Stimulated activated effector memory CD8-positive, alpha-beta T cell treated with anti-CD3 and anti-CD28 coated beads, Interleukin-12 subunit alpha, Interleukin-12 subunit beta, amount 100 ng/mL, for 72 hours (primary cell): ENCODE measurements around the gene REXO1.
A peak's percentile ranks its signal among the peaks of the same experiment; 100 is the strongest.

Experiments used
- ATAC-seq: fragments of 150-1000 bp; cut with Tn5 transposase; 2 replicates; pipeline ENCODE4 v1.10.0; 2021
- DNase-seq, 2 donors: peaks; one replicate each; pipeline ENCODE4 v3.0.0; 2021 to 2022; ENCODE audit warnings: low spot score in 2 of 2
- H3K27ac Mint-ChIP-seq: one replicate; pipeline ENCODE4 v1.8.0; 2022; ENCODE audit warnings: mild to moderate bottlenecking, mixed read lengths
- H3K36me3 Mint-ChIP-seq: one replicate; pipeline ENCODE4 v1.8.0; 2022; ENCODE audit warnings: mild to moderate bottlenecking, mixed read lengths
- H3K4me1 Mint-ChIP-seq: one replicate; pipeline ENCODE4 v1.8.0; 2022; ENCODE audit warnings: mixed read lengths
- H3K4me3 Mint-ChIP-seq: one replicate; pipeline ENCODE4 v1.8.0; 2022; ENCODE audit warnings: mild to moderate bottlenecking, mixed read lengths
- H3K9me3 Mint-ChIP-seq: one replicate; pipeline ENCODE4 v1.8.0; 2022; ENCODE audit warnings: mixed read lengths

Gene REXO1

DNA sequence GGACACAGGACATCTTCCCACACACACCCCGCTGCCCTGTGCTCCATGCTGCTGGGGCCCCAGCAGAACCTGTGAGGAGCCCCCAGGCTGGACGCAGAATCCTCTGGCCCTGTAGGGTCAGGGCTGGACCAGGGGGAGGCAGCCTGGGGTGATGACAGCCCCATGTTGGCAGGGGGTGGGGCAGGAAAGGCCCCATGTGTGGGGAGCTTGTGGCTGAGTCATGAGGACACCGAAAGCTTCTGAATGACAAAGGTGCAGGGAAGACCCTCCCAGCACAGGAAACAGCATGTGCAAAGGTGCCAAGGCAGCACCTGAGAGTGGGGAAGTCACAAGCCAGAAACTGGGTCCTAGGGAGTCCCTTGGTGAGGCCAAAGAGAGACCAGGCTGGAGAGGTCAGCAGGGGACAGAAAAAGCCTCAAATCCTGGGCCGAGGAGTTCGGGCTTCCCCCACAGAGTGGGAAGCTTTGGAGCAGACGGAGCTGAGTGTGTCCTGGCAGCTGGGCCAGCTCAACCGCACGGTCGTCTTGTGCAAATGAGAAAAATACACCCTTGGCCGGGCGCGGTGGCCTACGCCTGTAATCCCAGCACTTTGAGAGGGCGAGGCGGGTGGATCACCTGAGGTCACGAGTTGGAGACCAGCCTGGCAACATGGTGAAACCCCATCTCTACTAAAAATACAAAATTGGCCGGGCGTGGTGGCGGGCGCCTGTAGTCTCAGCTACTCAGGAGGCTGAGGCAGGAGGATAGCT, 53.7 kb downstream of the REXO1 start:
- DNase-seq (no peak), ATAC-seq (peak; percentile 43)
- no peaks in the 10 kb centered on the region for H3K9me3 Mint-ChIP-seq
- H3K27ac Mint-ChIP-seq, result no peak overlapping the region
- H3K36me3 Mint-ChIP-seq, result no peaks in the 10 kb centered on the region
- no peak overlapping the region for H3K4me3 Mint-ChIP-seq
- peaks cover 15% of the 10 kb centered on the region for H3K4me1 Mint-ChIP-seq

DNA sequence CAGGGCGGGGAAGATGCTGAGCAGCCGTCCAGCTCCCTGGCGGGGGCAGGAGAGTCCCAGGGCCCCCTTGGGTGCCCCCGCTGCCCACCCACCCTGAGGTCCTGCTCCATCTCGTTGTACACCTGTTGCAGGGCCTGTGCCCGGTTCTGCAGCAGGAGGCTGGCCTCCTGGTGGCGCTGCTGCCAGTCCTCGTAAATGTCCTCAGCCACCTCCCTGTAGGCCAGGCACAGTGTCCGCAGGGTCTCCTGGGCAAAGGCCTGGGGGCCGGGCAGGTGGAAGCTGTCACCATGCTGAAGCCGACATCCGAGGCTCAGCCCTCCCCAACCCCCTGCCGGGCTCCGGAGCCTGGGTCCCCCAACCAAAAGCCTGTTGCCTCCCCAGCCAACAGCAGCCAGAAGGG, 56.4 kb downstream of the REXO1 start:
- Mint-ChIP-seq H3K4me3 (no peak overlapping the region), H3K27ac (no peak overlapping the region), H3K9me3 (no peaks in the 10 kb centered on the region), H3K36me3 (no peaks in the 10 kb centered on the region), H3K4me1 (peaks cover 15% of the 10 kb centered on the region)
- DNase-seq (no peak), ATAC-seq (no peak)

DNA sequence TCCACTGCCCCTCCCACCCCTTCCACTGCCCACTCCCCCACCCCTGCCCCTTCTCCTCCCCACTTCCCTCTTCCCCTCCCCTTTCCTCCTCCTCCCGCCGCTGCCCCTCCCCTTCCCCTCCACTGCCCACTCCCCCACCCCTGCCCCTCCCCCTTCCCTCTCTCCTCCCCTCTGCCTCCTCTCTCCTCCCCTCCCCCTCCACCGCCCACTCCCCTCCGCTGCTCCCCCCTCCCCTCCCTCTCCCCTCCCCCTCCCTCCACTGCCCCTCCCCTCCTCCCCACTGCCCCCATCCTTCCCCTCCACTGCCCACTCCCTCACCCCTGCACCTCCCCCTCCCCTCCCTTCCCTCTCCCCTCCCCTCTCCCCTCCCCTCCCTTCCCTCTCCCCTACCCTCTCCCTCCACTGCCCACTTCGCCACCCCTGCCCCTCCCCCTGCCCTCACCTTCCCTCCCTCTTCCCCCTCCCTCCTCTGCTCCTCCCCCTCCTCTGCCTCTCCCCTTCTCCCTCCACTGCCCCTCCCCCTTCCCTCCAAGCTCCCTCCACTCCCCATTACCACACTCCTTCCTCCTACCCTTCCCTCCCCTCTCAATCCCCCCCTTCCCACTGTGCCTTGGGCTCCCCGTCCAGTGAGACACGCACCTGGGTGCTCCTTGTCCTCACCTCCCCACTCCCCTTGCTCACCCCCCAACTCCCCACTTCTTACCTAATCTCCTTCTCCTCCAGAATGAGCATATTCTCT, 58.1 kb downstream of the REXO1 start:
- H3K27ac Mint-ChIP-seq, result no peak overlapping the region
- DNase-seq (no peak), ATAC-seq (no peak)
- H3K4me1 Mint-ChIP-seq, result peaks cover 7% of the 10 kb centered on the region
- H3K9me3 Mint-ChIP-seq, result no peaks in the 10 kb centered on the region
- no peak overlapping the region for H3K4me3 Mint-ChIP-seq
- H3K36me3 Mint-ChIP-seq, result no peaks in the 10 kb centered on the region

DNA sequence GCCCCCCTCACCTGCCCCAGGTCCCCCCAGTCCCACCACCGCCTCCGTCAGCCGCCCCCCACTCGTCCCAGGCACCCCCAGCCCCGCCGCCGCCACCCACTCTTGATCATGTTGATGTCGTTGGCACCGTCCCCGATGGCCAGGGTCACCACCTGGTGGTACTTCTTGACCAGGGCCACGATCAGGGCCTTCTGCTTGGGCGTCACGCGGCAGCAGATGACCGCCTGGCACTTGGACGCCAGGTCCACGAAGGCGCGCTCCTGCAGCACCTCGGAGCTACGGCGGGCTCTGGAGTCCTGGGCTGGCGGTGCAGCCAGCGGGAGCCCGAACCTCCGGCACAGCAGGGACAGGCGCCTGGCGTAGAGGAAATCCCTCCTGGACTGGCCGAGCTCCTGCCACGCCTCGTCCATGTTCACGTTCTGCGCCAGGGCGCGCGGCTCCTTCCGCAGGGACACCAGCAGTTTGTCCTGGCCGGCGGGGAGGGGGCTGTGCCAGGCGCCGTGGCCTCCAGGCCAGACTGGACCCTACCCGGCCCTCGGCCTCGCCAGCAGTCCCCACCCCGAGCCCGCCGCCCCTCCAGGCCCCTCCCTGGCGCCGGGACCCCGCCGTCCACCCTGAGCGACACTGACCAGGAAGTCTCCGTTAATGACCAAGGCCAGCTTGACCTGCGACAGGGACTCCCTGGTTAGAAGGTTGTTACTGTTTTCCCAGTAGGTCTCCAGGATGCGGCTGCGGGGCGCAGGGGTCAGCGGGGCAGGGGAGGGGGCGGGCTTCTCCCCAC, 58.8 kb downstream of the REXO1 start:
- H3K4me3 Mint-ChIP-seq, result no peak overlapping the region
- H3K36me3 Mint-ChIP-seq, result no peaks in the 10 kb centered on the region
- no peak for ATAC-seq
- no peak overlapping the region for H3K27ac Mint-ChIP-seq
- peaks cover 5% of the 10 kb centered on the region for H3K4me1 Mint-ChIP-seq
- H3K9me3 Mint-ChIP-seq, result no peaks in the 10 kb centered on the region
- no peak for DNase-seq

DNA sequence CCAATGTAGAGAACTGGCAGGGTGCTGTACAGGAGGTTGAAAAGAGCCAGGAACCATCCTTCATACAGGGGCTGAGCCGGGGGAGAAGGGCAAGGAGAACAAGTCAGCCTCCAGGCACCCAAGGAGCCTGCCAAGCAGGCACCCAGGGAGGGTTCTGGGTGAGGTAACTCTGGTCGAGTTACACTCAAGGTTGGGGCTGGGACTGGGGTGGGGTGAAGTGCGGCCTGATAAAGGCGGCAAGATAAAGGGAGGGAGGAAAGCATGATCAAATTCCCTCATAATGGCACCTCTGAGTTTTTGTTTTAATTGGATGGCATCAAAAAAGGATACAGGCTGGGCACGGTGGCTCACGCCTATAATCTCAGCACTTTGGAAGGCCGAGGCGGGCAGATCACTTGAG, 61.2 kb downstream of the REXO1 start:
- ATAC-seq, result no peak

DNA sequence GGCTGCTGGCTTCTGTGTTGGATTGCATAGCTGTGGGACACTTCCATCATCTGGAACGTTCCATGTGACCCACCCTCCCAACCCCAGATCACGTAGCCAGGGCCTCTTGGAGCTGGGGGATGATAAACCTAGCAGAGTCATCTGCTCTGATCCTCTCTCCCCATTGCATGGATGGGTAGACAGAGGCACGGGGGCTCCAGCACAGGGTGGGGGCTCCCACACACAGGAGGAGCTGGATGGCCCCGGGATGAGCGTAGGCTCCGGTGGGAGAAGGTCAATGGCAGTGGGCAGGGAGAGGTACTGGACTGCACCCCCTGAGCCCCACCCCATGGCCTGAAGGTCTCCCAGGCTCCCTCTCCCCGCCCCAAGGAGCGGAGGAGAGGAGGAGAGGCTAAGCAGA, 61.6 kb downstream of the REXO1 start:
- ATAC-seq (no peak), DNase-seq (no peak)
- Mint-ChIP-seq H3K27ac (no peak overlapping the region), H3K36me3 (no peaks in the 10 kb centered on the region), H3K4me3 (no peak overlapping the region), H3K4me1 (no peaks in the 10 kb centered on the region), H3K9me3 (no peaks in the 10 kb centered on the region)

More for the DNA sequence above, 61.2 kb downstream of the REXO1 start:
- Mint-ChIP-seq H3K27ac (no peak overlapping the region), H3K4me1 (no peaks in the 10 kb centered on the region), H3K36me3 (no peaks in the 10 kb centered on the region), H3K9me3 (no peaks in the 10 kb centered on the region), H3K4me3 (no peak overlapping the region)
- no peak for DNase-seq

DNA sequence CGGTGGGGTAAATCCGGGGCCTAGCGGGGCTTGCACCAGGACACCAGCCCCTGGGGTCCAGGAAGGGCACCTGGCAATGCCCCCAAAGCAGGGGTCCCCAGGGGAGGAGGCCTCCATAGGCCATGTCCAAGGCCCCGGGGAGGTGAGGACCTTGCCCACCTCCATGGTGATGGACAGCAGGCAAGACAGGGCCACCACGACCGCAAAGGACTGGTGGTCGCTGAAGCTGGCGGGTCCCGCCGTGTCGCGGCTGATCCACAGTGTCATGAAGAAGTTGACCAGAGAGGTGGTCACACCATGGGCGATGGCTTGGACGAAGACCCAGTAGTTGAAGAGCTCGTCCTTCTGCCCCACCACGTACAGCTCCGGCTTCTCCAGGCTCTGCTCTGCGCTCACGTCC, 63.0 kb downstream of the REXO1 start:
- H3K9me3 Mint-ChIP-seq, result no peaks in the 10 kb centered on the region

DNA sequence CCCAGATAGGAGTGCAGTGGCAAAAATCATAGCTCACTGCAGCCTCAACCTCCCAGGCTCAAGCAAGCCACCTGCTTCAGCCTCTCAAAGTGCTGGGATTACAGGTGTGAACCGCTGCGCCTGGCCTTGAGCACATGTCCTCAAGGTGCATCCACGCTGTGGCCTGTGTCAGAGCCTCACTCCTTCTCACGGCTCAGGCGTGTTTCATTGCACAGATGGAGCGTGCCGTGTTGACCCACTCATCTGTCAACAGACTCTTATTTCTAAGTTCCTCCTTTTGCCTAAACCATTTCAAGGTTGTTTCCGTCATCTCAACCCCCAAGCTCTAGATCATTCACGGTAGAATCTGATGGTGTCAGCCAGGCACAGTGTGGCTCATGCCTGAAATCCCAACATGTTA, 64.4 kb downstream of the REXO1 start:
- Mint-ChIP-seq H3K27ac (no peak overlapping the region), H3K4me1 (no peaks in the 10 kb centered on the region), H3K36me3 (no peaks in the 10 kb centered on the region), H3K4me3 (no peak overlapping the region), H3K9me3 (no peaks in the 10 kb centered on the region)
- DNase-seq (no peak), ATAC-seq (no peak)

More for the DNA sequence above, 63.0 kb downstream of the REXO1 start:
- DNase-seq, result no peak
- Mint-ChIP-seq H3K4me1 (no peaks in the 10 kb centered on the region), H3K36me3 (no peaks in the 10 kb centered on the region), H3K4me3 (no peak overlapping the region), H3K27ac (no peak overlapping the region)
- ATAC-seq, result no peak

DNA sequence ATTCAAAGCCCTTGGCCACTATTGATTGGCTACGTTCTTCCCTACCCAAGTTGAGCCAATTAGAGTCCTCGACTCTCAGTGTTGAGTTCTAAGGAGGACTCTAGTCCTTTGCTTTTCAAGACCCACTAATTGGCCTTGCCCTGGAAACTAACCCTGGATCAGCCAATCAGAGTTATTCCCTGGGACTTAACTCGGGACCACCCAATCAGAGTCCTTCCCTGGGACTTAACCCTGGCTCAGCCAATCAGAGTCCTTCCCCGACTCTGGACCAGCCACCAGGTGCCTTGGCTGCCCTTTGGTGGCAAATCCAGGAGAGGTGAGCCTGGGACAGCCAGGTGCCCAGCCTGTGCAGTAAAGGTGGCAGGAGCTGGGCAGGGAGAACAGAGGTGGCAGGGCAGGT, 64.9 kb downstream of the REXO1 start:
- no peaks in the 10 kb centered on the region for H3K4me1 Mint-ChIP-seq
- no peaks in the 10 kb centered on the region for H3K9me3 Mint-ChIP-seq
- H3K36me3 Mint-ChIP-seq, result no peaks in the 10 kb centered on the region
- DNase-seq (no peak), ATAC-seq (no peak)
- H3K4me3 Mint-ChIP-seq, result no peak overlapping the region
- no peak overlapping the region for H3K27ac Mint-ChIP-seq

DNA sequence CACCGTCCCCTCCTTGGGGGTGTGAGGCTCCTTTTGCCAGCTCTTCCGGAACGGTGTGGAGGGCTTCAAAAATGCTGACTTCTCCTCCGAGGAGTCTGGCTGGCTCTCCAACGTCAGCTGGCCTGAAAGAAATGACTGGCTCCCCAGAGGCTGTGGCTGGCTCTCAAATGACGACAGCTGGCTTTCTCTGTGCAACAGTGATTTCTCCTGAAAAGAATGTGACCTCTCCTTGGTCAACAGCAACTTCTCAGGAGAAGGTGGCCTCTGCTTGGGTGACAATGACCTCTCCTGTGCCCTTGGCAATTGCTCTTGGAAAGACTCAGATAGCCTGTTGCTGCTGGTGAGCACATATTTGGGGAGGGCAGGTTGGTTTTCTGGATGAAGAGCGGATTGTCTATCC, 65.8 kb downstream of the REXO1 start:
- no peak for DNase-seq
- no peaks in the 10 kb centered on the region for H3K36me3 Mint-ChIP-seq
- no peak for ATAC-seq
- H3K9me3 Mint-ChIP-seq, result no peaks in the 10 kb centered on the region
- H3K27ac Mint-ChIP-seq, result no peak overlapping the region
- H3K4me3 Mint-ChIP-seq, result no peak overlapping the region
- H3K4me1 Mint-ChIP-seq, result no peaks in the 10 kb centered on the region

DNA sequence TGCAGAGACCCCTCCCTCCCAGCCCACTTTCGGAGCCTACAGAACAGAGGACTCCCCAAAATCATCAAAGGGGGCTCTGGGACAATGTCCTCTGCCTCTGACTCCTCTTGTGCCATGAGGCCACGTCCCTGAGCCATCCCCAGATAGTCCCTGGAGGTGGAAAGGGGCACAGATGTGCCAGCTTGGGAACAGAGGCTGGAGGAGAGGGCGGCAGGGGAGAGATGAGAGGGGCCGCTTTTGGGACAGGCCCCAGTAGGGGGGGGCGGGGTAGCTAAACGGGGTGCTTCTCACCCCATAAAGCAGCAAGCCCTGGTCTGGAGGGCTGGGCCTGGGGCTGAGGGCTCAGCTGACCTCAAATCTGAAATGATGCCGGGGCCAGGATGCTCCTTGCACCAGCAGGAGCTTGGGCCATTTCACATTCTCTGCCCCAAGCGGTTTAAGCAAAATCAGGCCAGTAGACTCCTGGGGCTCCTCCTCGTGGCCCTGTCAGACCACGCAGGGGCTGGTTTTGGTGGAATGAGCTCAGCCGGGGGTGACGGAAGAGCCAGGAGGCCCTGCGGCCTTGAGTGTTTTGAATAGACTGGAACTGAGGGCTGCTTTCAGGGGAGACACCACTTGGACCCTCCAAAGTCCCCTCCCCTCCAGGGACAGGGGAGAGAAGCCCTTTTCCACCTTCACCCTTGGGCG, 67.9 kb downstream of the REXO1 start:
- H3K36me3 Mint-ChIP-seq, result no peaks in the 10 kb centered on the region

DNA sequence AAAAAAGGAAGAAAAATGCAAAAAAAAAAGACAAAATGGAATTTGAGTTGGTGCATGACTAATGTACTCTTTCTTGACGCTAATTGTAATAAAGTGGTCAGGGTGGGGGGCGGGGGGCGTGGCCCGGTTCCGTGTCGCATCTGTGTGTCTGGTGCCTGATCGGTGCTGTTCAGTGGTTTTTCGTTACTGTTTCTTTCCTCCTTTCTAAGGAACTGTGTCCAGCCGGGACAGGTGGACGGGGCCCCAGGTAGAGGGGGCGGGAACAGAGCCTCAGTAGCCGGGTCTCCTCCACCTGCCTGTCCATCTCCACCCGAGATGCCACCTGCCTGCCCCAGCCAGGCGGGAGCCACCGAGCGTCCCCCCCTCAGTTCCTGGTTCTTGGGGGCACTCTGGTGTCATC, 68.7 kb downstream of the REXO1 start:
- ATAC-seq (no peak), DNase-seq (no peak)
- H3K4me3 Mint-ChIP-seq, result no peak overlapping the region
- no peaks in the 10 kb centered on the region for H3K36me3 Mint-ChIP-seq
- no peaks in the 10 kb centered on the region for H3K9me3 Mint-ChIP-seq
- no peak overlapping the region for H3K27ac Mint-ChIP-seq
- H3K4me1 Mint-ChIP-seq, result peaks cover 8% of the 10 kb centered on the region

More for the DNA sequence above, 67.9 kb downstream of the REXO1 start:
- DNase-seq (no peak), ATAC-seq (peak; percentile 36)
- H3K4me1 Mint-ChIP-seq, result peaks cover 8% of the 10 kb centered on the region
- no peak overlapping the region for H3K4me3 Mint-ChIP-seq
- H3K27ac Mint-ChIP-seq, result no peak overlapping the region
- no peaks in the 10 kb centered on the region for H3K9me3 Mint-ChIP-seq

DNA sequence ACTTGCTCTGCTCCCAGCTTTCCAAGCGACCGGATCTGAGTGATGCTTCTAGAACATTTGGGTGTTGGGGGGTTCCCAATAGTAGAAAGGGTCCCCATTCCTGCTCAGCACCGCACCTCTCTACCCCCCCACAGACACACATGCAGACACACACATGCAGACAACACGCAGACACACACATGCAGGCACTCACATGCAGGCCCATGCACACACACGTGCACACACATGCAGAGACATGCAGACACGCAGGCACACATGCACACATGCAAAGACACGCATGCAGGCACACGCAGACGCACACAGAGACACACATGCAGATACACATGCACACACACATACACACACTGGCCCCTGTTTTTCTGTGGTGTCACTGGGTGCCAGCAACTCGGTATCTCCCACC, 71.1 kb downstream of the REXO1 start:
- Mint-ChIP-seq H3K9me3 (no peaks in the 10 kb centered on the region), H3K4me3 (no peak overlapping the region), H3K36me3 (no peaks in the 10 kb centered on the region), H3K27ac (no peak overlapping the region), H3K4me1 (peaks cover 8% of the 10 kb centered on the region)
- ATAC-seq, result no peak
- no peak for DNase-seq

DNA sequence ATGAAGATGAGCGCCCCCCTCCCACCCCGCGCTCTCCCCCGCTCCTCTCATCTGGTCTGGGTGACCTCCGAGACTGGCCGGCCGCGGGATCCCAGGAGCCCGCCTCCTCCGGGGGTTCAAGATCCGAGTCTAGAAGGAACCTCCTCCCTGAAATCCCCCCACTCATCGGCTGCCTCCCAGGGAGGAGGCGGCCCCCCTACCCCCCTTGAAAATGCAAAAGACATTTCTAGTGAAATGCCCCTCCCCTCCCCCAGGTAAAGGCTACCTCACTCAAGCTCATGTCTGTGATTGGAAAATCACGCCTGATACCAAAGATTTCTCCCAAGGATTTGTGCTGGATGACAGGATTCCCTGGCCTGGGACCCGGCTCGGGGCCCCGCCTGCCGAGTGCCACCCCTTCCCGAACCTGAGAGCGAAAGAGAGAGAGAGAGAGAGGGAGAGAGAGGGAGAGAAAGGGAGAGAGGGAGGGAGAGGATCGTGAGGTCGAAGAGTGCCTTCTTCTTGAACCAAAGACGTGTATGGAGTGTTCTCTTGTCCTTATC, 71.6 kb downstream of the REXO1 start:
- Mint-ChIP-seq H3K9me3 (no peaks in the 10 kb centered on the region), H3K4me1 (peaks cover 8% of the 10 kb centered on the region), H3K27ac (no peak overlapping the region), H3K4me3 (no peak overlapping the region), H3K36me3 (no peaks in the 10 kb centered on the region)
- ATAC-seq, result no peak
- DNase-seq, result no peak
